22Rv1 (cell line): ENCODE data around the gene NEURL1.
A peak's percentile ranks its signal among the peaks of the same experiment; 100 is the strongest.

ENCODE experiments used
- H3K27ac ChIP-seq: fragments of 450-650 bp; 2 replicates; pipeline ENCODE4 v1.5.1; 2017
- CTCF ChIP-seq: fragments of 450-650 bp; IDR thresholded peaks from 2 replicates; pipeline ENCODE4 v1.5.1; 2017; ENCODE audit warnings: mild to moderate bottlenecking
- ZFX ChIP-seq: fragments of 450-650 bp; IDR thresholded peaks from 2 replicates; pipeline ENCODE4 v1.6.1; 2017; ENCODE audit warnings: antibody characterized with exemption, borderline replicate concordance

NEURL1 gene

GRCh38 chr10:103543617-103544525 lies 50.4 kb downstream of the NEURL1 start:
- TF ChIP-seq CTCF, result no peak
- peak overlapping the region; percentile 87 for H3K27ac ChIP-seq

GRCh38 chr10:103544657-103545310 lies 51.3 kb downstream of the NEURL1 start:
- H3K27ac ChIP-seq, result peak overlapping the region; percentile 87
- TF ChIP-seq CTCF, result no peak
- TF ChIP-seq ZFX, result no peak

GRCh38 chr10:103545366-103545765 lies 51.9 kb downstream of the NEURL1 start:
- TF ChIP-seq CTCF, result no peak
- TF ChIP-seq ZFX, result no peak
- peak overlapping the region; percentile 87 for H3K27ac ChIP-seq

GRCh38 chr10:103545771-103546281 lies 52.3 kb downstream of the NEURL1 start:
- TF ChIP-seq CTCF (no peak), ZFX (no peak)
- H3K27ac ChIP-seq, result peak overlapping the region; percentile 87

GRCh38 chr10:103546401-103546800 lies 52.9 kb downstream of the NEURL1 start:
- TF ChIP-seq CTCF (no peak), ZFX (no peak)
- peak overlapping the region; percentile 87 for H3K27ac ChIP-seq

- peak overlapping the region; percentile 87 for H3K27ac ChIP-seq
- no peak for TF ChIP-seq CTCF
- no peak for TF ChIP-seq ZFX
Measured at GRCh38 chr10:103547391-103547946, 54.0 kb downstream of the NEURL1 start.

GRCh38 chr10:103548006-103548405 lies 54.5 kb downstream of the NEURL1 start:
- no peak for TF ChIP-seq ZFX
- no peak for TF ChIP-seq CTCF
- peak overlapping the region; percentile 87 for H3K27ac ChIP-seq
